Activated CD8-positive, alpha-beta memory T cell treated with anti-CD3 and anti-CD28 coated beads, Interleukin-2, amount 50 U/mL, for 24 hours (primary cell): ENCODE data around the gene ADSL.
A peak's percentile ranks its signal among the peaks of the same experiment; 100 is the strongest.
"Not testable (repeated sequence)": the region's sequence is repeated elsewhere in the genome, so short reads cannot be mapped to it uniquely, and the experiment has no call there.

Source experiments
- DNase-seq: peaks from one replicate; pipeline ENCODE4 v3.0.0-alpha.2; 2020; ENCODE audit errors: extremely low read depth

Gene ADSL

DNA sequence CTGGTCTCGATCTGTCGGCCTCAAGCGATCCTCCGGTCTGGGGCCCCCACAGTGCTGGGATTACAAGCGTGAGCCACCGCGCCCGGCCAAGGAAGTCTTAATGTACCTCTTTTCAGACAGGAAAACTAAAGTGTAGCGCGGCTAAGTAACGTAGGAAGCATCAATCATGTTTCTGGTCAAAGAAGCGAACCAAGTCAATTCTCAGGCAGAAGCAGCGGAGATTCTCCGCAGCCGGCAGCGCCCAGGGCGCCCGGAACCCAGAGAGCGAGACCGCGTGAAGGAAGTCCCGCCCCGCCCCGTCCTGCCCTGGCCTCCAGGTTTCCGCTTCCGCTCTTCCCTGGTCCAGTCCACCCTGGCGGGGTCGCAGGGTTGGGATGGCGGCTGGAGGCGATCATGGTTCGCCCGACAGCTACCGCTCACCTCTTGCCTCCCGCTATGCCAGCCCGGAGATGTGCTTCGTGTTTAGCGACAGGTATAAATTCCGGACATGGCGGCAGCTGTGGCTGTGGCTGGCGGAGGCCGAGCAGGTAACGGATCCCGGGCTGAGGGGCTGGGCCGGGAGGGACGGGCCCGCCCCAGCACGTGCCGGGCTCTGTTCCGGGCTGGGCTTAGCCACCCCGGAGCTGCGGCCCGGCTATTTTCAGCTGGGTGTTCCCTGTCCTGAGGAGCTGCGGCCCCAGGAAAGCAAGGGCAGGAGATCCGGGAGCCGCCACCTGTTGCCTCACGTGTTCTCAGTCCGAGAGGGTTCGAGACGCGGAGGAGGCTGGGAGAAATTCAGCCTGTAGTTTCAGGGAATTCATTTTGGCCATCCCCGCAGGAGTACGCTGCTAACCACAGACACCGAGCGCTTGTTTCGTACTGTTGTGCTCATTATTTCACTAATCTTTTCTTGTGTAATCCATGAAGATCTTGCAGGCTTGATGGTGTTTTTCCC is at the start of gene ADSL:
TSS of gene ADSL (plus strand) at position 316 of the 934 bp plus-strand sequence. CDS start at position 375, 59 bp downstream.
- DNase-seq: peak; percentile 57

DNA sequence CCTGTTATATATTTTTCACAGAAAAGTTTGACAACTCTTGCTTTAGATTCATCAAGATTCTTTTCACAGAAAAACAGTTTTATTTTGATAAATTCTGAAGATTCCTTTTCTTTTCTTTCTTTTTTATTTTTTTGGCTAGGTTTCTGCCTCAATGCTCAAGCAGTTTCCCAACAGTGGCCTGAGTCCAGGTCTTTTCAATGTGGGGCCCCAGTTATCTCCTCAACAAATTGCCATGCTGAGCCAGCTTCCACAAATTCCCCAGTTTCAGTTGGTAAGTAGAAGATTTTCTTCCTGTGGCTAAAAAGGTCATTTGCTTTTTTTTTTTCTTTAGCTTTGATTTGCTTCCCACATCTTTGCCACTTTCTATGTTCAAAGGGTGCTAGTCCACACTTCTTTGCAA is 46.0 kb upstream of the ADSL start:
- no peak for DNase-seq

DNA sequence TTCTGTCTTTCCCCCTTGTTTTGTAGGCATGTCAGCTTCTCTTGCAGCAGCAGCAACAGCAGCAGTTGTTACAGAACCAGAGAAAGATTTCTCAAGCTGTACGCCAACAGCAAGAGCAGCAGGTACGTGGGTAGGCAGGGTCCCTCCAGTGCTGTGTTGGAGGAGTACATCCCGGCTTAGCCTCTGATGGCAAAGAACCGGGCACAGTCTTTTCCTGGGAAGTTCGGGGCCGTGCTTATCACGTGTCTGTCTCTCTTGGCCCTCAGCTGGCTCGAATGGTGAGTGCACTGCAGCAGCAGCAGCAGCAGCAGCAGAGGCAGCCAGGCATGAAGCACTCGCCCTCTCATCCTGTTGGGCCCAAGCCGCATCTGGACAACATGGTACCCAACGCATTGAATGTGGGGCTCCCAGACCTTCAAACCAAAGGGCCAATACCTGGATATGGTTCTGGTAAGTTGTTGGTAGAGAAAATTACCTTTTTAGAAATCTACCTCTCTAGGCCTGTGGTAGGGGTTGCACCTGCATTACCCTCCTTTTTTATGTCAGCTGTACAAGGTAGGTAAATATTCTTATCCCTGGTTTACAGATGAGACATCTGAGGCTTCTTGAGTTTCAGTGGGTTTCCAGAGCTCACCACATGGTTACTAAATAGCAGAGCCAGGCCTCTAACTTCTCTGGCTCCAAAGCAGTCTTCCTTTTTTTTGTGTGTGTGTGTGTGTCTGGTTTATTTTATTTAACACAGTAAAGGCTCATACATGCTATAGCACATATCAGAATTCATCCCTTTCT is 45.2 kb upstream of the ADSL start:
- DNase-seq: no peak

DNA sequence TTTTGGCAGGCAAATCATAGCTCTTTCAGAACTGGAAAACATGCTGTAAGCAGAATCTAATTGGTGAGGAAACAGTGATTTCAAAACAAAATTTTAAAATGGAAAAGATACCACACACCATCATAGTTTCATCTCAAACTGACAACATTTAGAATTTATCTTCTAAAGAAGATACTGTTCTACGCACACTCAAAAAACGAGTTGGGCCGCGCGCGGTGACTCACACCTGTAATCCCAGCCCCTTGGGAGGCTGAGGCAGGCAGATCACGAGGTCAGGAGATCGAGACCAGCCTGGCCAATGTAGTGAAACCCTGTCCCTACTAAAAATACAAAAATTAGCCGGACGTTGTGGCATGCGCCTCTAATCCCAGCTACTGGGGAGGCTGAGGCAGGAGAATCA is 44.2 kb upstream of the ADSL start:
- no peak for DNase-seq

DNA sequence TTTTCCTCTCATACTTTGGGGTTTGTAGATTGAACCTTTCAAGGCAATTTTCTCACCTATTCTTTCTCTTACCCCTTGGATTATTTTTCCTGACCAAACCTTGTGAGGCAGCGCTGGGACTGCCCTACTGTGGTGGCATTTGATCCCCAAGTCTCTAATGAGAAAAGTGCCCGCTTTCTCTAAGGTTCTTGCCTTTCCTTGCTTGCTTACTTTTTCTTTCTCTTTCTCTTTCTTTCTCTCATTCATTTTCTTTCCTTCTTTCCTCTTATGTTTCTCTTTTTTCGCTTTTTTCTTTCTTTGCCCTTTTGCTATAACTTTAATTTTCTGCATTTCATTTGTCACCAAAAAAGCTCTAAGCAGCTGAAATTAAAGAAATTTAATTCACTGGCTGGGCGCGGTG is 40.7 kb upstream of the ADSL start:
- DNase-seq: no peak

DNA sequence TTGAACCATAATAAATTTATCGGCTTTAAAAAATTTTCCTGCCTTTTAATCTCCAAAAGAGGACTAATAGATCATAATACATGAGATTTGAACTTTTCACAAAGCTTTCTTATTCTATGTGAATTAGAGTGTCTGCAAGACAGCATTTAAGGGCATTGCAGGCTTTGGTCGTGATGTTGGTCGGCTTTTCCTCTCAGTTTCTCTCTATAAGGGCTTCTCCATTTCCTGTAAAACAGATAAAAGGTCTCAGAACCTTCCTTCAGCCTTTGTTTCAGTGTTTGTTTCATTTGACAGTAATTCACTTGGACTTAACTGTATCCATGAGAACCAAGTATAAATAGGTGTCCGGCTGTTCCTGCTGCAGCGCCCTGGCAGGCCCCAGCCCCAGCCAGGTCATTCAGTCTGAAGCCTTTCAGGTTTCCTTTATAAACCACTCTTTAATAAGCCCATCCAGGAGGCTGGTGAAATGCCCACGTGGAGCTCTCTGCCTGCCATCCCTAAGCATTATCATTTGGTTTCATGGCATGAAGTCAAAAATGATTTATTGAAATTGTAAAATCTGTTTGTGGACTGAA is 37.2 kb upstream of the ADSL start:
- DNase-seq: no peak

DNA sequence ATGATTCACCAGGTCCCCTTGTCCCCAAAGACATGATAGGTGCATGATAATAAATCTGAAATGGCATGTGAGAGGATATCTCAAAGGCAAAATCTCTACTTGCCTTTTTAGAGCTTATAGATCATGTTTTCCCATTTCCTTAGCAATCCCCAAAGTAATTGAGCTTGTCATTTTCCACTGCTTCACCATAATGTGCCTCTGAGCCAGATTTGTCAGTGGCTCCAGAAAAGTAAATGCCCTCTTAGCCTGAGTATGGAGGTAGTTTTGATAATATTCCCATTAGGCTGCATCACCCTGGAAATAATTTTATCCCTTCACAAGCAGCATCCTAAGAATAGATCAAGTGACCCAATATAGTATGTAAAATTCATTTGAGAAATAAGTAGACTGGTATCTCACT is 36.7 kb upstream of the ADSL start:
- no peak for DNase-seq

DNA sequence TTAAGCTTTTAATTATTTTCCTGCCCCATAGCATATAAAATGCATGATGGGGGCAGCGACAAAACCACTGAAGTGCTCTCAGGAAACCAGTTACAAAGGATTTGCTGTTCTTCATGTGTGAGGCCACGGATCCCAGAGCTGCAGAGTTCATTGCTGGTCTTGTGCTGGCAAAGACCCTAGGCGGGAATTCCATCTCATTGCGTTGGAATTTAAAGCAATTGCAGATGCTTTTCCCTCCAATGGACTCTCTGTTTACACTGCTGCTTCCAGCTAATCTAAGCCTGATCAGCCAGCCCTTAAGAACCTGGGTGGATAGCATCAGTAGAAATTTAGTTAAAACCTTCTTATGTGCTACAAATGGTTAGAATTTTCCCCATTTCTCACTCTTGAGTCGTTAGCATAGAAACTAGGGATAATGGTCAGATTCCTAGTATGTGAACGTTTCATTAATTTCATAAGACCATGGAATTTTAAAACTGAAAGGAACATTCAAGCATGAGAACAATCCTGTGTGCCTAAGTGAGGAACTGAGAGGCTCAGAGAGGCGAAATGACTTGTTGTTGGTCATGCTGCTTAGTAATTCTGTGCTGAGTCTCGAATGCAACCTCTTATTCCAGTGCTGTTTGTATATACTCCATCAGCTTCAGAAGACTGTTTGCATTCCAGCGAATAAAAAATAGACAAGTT is 36.1 kb upstream of the ADSL start:
- no peak for DNase-seq

DNA sequence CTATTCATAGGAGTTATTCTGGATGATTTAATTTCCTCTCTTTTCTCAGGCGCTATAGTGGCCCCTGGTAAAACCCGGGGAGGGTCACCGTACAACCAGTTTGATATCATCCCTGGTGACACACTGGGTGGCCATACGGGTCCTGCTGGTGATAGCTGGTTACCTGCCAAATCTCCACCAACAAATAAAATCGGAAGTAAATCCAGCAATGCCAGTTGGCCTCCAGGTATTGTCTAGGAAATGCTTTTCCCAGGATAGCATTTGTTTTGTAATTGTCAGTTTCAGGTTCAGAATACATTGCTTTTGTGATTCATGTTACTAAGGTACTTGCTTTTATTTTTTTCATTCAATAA is 35.6 kb upstream of the ADSL start:
- no peak for DNase-seq

DNA sequence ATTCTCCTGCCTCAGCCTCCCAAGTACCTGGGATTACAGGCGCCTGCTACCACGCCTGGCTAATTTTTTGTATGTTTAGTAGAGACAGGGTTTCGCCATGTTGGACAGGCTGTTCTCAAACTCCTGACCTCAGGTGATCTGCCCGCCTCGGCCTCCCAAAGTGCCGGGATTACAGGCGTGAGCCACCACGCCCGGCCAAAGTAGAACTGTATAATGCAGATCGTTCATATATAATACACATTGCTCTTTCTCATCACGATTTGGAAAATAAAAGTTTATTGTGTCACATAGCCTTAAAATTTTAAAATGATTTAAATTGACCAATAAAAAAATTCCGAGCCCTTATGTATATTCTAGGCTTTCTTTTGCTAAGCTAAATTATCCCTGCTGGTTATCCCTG is 34.7 kb upstream of the ADSL start:
- DNase-seq: not testable (repeated sequence)

DNA sequence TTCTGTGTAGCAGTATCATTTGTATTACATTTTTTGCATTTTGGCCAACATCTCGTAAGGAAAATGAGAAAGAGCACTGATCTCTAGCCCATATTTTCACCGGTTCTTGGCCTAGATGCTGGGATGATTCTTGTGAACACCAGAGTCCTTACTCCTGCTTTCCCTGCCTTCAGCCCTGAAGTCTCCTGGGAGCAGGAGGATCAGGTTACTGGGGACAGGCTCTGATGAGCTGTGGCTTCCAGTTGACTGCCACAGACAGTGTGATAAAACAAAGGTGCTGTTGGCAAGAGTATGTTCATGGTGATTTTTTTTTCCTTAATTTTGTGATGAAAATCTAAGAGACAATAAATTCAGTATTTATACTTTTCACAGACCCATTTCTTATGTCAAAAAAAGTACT is 34.2 kb upstream of the ADSL start:
- no peak for DNase-seq

DNA sequence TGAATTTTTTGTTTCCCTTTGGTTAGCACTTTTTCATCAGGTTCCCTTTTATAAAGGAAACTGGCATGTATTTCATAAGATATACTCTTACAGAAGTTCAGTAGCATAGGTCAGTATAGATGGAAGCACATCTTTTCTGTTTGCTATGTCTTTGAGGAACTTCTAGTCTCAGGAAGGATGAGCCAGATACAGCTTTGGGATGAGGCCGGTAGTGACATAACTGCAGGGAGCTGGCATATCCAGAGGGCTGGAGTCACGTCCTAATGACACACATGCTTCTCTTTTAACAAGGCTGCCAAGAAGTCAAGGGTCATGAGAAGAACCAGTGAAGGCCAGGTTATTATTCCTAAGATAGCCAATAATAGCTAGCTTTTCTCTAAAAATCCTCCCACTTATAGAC is 33.3 kb upstream of the ADSL start:
- no peak for DNase-seq

DNA sequence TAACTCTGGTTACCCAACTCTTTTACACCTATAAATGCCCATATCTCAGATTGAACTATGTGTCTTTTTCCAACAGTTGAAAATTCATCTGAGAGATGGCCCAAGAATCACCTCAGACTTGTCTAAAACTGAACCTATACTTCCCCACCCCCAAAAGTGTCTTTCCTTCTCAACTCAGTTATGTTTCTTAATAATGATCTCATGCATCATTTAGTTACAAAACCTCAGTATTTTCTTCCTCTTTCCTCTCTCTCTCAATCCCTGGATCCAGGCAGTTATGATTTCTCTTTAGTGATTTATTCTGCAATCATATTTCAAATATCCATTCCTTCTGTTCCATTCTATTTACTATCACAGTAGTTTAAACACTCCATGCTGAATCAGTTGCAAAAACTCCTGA is 32.3 kb upstream of the ADSL start:
- DNase-seq: no peak

DNA sequence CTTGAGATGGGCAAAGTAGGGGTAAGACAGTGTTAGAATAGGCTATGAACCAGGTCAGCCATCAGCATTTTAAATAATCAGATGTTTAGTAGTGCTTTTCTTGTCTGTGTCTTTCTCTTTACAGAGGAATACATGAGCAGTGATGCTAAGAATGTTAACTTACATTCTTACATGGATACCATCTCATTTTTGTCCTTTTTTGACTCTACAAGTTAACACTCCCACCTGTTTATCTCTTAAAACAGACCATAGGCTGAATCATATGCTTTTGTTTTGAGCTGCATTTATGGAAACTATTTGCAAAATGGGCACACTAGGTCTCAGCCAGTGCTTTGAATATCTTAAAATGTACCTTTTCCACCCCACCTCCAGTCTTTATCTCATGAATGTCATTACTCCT is 25.6 kb upstream of the ADSL start:
- DNase-seq: no peak

DNA sequence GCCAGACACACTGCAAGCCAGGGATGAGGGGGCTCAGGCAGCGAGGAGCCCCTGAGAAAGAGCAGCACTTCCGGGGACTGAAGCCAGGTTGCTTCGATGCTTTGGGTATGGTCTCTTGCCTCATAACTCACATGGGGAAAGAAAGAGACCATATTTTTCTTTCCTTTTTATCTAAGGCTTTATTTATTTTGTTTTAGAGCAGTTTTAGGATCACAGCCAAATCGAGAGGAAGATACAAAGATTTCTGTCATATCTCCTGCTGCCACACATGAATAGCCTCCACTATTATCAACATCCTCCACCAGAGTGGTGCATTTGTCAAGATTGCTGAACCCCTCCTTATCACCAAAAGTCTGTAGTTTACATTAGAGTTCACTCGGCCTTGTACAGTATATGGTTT is 24.3 kb upstream of the ADSL start:
- DNase-seq: no peak

DNA sequence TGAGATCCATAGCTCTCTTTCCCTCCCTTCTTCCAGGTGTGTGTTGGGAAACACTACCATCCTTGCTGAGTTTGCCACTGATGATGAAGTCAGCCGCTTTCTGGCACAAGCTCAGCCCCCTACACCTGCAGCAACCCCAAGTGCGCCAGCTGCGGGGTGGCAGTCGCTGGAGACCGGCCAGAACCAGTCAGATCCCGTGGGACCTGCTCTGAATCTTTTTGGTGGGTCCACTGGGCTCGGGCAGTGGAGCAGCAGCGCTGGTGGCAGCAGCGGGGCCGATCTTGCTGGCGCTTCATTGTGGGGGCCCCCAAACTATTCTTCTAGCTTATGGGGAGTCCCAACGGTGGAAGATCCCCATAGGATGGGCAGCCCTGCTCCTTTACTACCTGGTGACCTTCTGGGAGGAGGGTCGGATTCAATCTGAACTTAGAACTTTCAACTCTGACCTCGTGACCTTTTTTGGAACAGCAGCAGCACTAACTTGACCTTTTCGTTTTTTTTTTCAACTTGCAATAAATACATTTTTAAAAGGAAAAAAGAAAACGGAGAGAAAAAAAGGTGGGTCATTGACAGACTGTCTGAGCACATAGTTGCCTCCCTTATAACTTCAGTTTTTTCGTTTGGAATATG is 23.4 kb upstream of the ADSL start:
- DNase-seq: no peak

DNA sequence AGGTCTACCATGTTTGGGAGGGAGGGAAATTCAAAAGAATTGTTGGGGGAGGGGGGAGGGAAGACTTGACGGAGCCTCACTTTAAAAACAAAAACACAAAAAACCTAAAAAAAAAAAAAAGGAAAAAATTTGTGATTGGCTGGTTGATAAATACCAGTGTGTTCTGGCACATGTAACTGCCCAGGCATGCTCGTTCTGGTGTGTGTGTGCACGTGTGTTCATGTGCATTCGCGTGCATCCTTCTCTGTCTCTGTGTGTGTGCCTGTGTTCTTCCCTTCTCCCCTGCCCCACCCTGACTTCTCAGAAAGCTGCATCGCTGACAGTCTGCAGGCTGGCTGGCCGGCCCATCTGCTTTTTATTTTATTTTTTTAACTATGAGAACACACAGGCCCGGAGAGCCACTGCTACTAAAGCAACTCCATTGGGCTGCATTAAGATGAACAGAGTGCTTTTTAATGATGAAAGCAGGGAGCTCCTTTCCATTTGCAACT is 22.6 kb upstream of the ADSL start:
- no peak for DNase-seq

DNA sequence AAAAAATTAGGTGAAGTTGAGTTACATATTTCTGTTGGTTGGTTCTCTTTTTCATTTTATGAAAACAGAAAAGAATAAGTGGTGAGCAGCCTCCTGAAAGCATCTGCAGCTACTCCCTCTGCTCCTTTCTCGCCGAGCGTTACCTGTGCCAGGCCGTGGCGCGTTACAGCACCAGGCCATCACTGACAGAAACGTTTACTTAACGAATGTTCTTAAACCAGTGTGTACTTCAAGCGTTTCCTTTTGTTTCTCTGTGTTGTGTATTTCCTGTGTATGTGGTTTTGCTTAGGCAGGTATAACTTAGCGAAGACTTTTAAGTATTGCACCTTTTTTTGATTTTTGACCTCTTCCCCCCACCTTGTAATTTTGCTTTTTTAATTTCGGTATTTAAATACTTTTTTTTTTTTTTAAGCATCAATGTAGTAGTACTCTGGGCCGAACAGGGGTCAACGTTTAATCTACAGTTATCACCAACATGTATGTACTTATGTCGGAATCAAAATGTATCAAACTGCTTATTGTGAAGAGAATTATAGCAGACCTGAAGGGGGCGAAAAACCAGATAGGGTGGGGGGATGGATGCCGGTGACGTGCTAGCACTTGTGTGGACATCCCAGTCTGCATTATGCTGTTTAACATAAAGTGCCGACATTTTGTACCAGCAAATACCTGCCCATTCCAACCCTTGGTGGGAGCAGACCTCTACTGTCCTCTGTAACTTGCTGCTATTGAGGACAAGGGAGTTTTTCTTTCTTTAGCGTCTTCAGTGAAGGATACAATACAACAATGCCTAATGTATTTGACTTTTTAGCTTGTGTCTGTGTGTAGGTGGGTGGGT is 21.6 kb upstream of the ADSL start:
- no peak for DNase-seq

DNA sequence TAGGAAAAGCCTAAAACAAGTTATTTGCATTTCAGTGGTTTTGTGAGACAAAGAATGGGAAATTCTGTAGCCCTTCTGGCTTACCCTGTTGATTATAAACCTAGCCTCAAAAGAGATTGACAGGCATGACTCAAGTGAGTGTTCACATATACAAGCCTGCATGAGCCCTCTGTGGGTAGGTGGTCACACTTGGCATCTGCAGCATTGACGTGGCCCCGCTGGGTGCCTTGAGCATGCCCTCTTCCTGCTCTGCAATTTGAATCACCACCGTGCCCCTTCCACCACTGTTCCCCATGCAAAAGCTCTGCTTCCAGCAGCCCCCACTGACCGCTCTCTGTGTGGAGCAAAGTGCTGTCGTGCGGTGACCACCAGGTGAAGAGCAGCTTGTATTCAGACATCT is 21.0 kb upstream of the ADSL start:
- DNase-seq: peak; percentile 47

DNA sequence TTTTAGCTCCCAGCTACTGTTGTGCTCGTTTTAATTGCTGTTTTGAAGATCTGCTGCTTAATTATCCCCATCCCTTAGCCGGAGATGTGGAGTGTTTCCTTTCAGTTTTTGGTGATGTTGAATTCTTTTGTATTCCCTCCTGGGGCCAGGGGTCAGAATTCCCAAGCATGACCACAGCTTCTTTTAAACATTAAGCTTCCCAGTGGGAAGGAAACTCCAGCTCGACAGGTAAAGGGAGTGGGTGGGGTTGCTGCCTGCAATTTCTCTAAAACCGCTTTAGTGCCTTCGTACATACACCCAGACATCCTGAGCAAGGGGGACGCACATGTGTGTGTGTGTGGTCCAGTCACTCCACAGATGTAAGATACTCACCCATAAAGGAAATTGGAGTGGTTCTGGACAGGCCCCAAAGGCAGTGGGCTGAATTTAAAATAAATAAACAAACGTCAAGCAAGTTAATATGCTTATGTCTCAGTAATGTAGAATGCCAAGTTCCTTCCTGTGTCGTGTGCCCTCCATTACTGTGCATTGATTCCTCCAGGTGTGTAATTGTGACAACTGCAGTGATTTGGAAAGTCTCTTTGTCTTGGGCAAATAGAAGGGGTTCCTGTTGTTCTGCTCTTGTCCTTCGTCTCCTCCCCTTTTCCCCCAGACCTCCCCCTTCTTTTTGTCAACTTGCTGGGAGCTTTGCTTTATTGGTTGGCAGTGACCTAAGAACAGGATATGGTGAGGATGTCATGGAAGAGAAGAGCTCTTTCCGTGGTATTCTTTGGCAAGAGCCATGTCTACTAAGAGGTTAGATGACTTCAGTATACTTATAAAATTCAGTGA is 19.2 kb upstream of the ADSL start:
- no peak for DNase-seq
